Vagina (tissue), 2 donors: ENCODE measurements around the gene CRYZ. TPM values are rescaled to one million over a fixed set of nuclear protein-coding genes. Genes with fewer than 3 reads are reported as not detected.

Source experiments
- DNase-seq, 2 donors: peaks; one replicate each; pipeline ENCODE4 v3.0.0-alpha.2; 2017; ENCODE audit errors: extremely low spot score in 2 of 2
- H3K27ac ChIP-seq: fragments of 200-600 bp; sonication (generic); one replicate; pipeline ENCODE4 v1.5.1; 2019
- H3K27me3 ChIP-seq: fragments of 200-600 bp; sonication (generic); one replicate; pipeline ENCODE4 v1.5.1; 2019
- H3K36me3 ChIP-seq, 2 donors: fragments of 200-600 bp; sonication (generic); one replicate each; pipeline ENCODE4 v1.5.1; 2017 to 2019
- H3K4me1 ChIP-seq: fragments of 200-600 bp; sonication (generic); one replicate; pipeline ENCODE4 v1.5.1; 2019
- H3K4me3 ChIP-seq, 2 donors: fragments of 200-600 bp; sonication (generic); 1 replicate in 1 of 2; 2 replicates in 1 of 2; pipeline ENCODE4 v1.5.1; 2016 to 2019
- H3K9me3 ChIP-seq: fragments of 200-600 bp; sonication (generic); one replicate; pipeline ENCODE4 v1.5.1; 2019
- POLR2A ChIP-seq, 2 donors: fragments of 450-650 bp; IDR thresholded peaks; one replicate each; pipeline ENCODE4 v1.6.1; 2017; ENCODE audit warnings: antibody characterized with exemption in 2 of 2, mild to moderate bottlenecking in 2 of 2, moderate library complexity in 2 of 2
- POLR2AphosphoS5 ChIP-seq, 2 donors: sonication (generic); formaldehyde crosslinking; IDR thresholded peaks; one replicate each; pipeline ENCODE4 v1.9.0; 2017; ENCODE audit warnings: antibody characterized with exemption in 2 of 2, mild to moderate bottlenecking in 2 of 2, low read depth in 1 of 2; ENCODE audit not compliant: insufficient read depth in 1 of 2
- intact Hi-C: fragments of 100-400 bp; cut with DNase I; formaldehyde crosslinking; loops from one replicate; pipeline ENCODE4 v1.15.1; 2023
- total RNA-seq: library from RNA; depleted of rRNA; stranded (reverse); fragments of >200 nt; gene quantifications from one replicate; pipeline ENCODE4 v1.2.3, GENCODE V29; 2016
- TF ChIP-seq, protein P1 (sequence below), 3 experiments: fragments of 450-650 bp in 2 of 3; fragments of 200-600 bp in 1 of 3; sonication (generic) in 1 of 3; IDR thresholded peaks; one replicate each; pipeline ENCODE4 v1.5.1; 2017 to 2019; ENCODE audit warnings: antibody characterized with exemption in 3 of 3, mild to moderate bottlenecking in 2 of 3, moderate library complexity in 2 of 3

CRYZ gene, protein sequence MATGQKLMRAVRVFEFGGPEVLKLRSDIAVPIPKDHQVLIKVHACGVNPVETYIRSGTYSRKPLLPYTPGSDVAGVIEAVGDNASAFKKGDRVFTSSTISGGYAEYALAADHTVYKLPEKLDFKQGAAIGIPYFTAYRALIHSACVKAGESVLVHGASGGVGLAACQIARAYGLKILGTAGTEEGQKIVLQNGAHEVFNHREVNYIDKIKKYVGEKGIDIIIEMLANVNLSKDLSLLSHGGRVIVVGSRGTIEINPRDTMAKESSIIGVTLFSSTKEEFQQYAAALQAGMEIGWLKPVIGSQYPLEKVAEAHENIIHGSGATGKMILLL
- 32.7 TPM for total RNA-seq

DNA sequence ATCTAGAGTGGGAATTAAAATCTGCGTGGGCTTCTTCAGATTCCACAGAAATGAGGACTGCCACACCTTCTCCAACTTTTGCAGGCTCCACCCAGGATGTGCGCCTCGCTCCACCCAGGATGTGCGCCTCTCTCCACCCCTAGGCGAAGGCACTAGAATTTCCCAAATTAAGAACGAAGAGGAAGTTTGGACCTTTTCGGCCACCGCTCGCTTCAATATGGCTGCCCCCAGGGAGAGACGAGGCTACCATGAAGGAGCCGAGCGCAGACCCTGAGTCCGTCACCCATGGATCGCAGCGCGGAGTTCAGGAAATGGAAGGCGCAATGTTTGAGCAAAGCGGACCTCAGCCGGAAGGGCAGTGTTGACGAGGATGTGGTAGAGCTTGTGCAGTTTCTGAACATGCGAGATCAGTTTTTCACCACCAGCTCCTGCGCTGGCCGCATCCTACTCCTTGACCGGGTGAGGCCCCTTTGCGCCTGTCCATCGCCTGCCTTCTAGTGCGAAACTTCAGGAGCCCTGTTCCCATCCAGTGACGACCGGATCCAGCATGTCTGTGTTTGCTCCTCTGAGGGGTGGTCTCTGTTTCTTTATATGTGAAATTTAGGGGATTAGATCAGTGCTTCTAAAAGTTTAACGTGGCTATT is at the start of gene CRYZ, which contains the start of gene TYW3:
Gene CRYZ (minus strand): TSS at position 91 of the 644 bp plus-strand sequence. CDS start 8,229 bp downstream, outside the sequence.
Gene TYW3 (plus strand): TSS at position 193 of the 644 bp plus-strand sequence. CDS start 93 bp downstream, at position 286.
- TF ChIP-seq, protein P1, sequence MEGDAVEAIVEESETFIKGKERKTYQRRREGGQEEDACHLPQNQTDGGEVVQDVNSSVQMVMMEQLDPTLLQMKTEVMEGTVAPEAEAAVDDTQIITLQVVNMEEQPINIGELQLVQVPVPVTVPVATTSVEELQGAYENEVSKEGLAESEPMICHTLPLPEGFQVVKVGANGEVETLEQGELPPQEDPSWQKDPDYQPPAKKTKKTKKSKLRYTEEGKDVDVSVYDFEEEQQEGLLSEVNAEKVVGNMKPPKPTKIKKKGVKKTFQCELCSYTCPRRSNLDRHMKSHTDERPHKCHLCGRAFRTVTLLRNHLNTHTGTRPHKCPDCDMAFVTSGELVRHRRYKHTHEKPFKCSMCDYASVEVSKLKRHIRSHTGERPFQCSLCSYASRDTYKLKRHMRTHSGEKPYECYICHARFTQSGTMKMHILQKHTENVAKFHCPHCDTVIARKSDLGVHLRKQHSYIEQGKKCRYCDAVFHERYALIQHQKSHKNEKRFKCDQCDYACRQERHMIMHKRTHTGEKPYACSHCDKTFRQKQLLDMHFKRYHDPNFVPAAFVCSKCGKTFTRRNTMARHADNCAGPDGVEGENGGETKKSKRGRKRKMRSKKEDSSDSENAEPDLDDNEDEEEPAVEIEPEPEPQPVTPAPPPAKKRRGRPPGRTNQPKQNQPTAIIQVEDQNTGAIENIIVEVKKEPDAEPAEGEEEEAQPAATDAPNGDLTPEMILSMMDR (IDR thresholded peaks at IDR 0.05): peak in 2 of 3 experiments; percentile 8 to 14
- peak; percentile 90 to 96 for TF ChIP-seq POLR2AphosphoS5 (IDR thresholded peaks at IDR 0.05; ENCODE audit: insufficient read depth in 1 of 2, low read depth in 1 of 2)
- peak in 1 of 2 donors; percentile 24 for TF ChIP-seq POLR2A (IDR thresholded peaks at IDR 0.05)
- intact Hi-C loops: no loop called here
- Histone ChIP-seq H3K27me3 (no peaks in the 10 kb centered on the region), H3K9me3 (no peaks in the 10 kb centered on the region), H3K27ac (peak within 1 kb of the TSS; percentile 87), H3K4me3 (peak within 1 kb of the TSS; percentile 68 to 70), H3K36me3 (peaks cover 0 to 13% of the 10 kb centered on the region in 2 donors), H3K4me1 (peaks cover 54% of the 10 kb centered on the region)
- DNase-seq: peak in 1 of 2 donors; percentile 90

DNA sequence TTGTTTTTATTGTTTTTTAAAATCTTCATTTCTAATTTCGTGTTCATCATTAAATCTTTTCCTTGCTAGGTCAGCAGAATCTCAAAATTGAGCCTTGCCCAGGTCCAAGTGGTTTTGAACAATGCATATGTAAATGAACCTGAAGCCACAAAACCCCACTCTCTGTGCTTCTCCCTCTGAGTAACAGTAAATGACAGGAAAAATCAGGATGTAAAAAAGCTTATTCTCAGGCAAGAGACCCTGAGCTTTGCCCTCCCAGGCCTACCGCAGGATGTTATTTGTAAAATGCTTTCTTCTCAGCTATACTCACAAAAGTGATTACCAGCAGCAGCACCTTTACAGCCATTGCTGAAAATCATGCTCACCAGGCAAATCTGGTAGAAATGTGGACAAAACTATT is 47.7 kb upstream of the CRYZ start:
- intact Hi-C loops: no loop called here
- no peaks in the 10 kb centered on the region for H3K27me3 ChIP-seq
- H3K36me3 ChIP-seq: no peaks in the 10 kb centered on the region
- no peaks in the 10 kb centered on the region for H3K9me3 ChIP-seq
- no peak overlapping the region for H3K4me3 ChIP-seq
- H3K27ac ChIP-seq: no peak overlapping the region
- no peaks in the 10 kb centered on the region for H3K4me1 ChIP-seq
- no peak for DNase-seq
- TF ChIP-seq, protein P1 (IDR thresholded peaks at IDR 0.05): no peak
- no peak for TF ChIP-seq POLR2A (IDR thresholded peaks at IDR 0.05)
- no peak for TF ChIP-seq POLR2AphosphoS5 (IDR thresholded peaks at IDR 0.05; ENCODE audit: insufficient read depth in 1 of 2, low read depth in 1 of 2)

DNA sequence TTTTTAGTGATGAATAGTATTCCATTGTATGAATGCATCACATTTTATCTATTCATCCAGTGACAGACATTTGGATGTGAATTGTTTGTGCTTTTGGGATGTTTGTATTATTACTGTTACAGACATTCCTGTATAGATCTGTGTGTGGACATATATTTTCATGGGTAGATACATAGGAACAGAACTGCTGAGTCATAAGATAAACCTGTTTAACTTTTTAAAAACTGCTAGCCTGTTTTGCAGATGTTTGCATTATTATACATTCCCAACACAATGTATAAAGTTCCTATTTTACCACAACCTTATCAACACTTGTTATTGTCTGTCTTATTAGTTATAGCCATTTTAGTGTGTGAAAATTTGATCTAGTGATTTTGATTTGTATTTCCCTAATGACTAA is 46.9 kb upstream of the CRYZ start:
- no peak for DNase-seq
- Histone ChIP-seq H3K4me1 (no peaks in the 10 kb centered on the region), H3K27me3 (no peaks in the 10 kb centered on the region), H3K36me3 (no peaks in the 10 kb centered on the region), H3K27ac (no peak overlapping the region), H3K4me3 (no peak overlapping the region), H3K9me3 (no peaks in the 10 kb centered on the region)
- intact Hi-C loops: no loop called here
- no peak for TF ChIP-seq POLR2A (IDR thresholded peaks at IDR 0.05)
- TF ChIP-seq, protein P1 (IDR thresholded peaks at IDR 0.05): no peak

DNA sequence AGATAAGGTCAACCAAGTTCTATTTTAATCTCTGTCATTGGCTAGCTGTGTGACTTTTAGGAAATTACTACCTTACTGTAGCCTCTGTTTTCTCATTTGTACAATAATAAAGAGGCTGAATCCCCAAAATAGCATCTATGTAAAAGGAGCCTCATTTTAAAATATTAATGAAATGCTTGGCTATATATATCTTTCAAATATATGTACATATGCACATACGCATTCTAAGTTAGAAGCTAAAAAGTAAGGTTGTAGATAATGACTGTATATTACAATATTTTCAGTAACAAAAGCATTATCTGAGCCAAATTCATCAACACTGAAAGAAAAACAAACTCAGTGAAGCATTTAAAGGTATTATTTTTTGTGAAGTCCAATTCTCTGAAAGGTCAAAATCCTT is 44.7 kb upstream of the CRYZ start:
- no peaks in the 10 kb centered on the region for H3K9me3 ChIP-seq
- TF ChIP-seq POLR2A (IDR thresholded peaks at IDR 0.05) (no peak), POLR2AphosphoS5 (IDR thresholded peaks at IDR 0.05; ENCODE audit: insufficient read depth in 1 of 2, low read depth in 1 of 2) (no peak)
- TF ChIP-seq, protein P1 (IDR thresholded peaks at IDR 0.05): no peak
- intact Hi-C loops: no loop called here
- H3K36me3 ChIP-seq: no peaks in the 10 kb centered on the region
- DNase-seq: no peak
- no peak overlapping the region for H3K4me3 ChIP-seq
- no peaks in the 10 kb centered on the region for H3K27me3 ChIP-seq
- no peaks in the 10 kb centered on the region for H3K4me1 ChIP-seq
- H3K27ac ChIP-seq: no peak overlapping the region

DNA sequence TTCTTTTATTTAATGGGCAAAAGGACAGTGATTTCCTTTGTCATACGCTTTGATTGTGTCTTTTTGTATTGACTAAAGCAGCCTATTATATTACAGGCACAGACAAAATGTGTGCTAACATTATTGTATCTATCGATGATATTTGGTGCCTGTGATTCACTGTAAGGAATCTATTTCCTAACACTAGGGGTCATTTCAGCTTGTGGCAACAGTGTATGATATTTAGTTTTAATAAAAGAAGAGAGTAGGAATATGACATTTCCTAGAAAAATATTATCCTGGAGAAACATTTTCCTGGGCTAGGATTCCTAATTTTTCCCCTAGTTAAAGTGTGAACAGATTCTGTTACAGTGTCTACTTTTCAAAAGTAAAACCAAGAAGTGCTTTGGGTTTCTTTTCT is 42.9 kb upstream of the CRYZ start:
- Histone ChIP-seq H3K4me1 (no peaks in the 10 kb centered on the region), H3K36me3 (no peaks in the 10 kb centered on the region), H3K4me3 (no peak overlapping the region), H3K9me3 (no peaks in the 10 kb centered on the region), H3K27me3 (no peaks in the 10 kb centered on the region), H3K27ac (no peak overlapping the region)
- intact Hi-C loops: no loop called here
- no peak for TF ChIP-seq POLR2A (IDR thresholded peaks at IDR 0.05)
- no peak for TF ChIP-seq POLR2AphosphoS5 (IDR thresholded peaks at IDR 0.05; ENCODE audit: insufficient read depth in 1 of 2, low read depth in 1 of 2)
- TF ChIP-seq, protein P1 (IDR thresholded peaks at IDR 0.05): no peak
- no peak for DNase-seq
